Measurements from ENCODE around the gene KIF6.

The KIF6 gene

DNA sequence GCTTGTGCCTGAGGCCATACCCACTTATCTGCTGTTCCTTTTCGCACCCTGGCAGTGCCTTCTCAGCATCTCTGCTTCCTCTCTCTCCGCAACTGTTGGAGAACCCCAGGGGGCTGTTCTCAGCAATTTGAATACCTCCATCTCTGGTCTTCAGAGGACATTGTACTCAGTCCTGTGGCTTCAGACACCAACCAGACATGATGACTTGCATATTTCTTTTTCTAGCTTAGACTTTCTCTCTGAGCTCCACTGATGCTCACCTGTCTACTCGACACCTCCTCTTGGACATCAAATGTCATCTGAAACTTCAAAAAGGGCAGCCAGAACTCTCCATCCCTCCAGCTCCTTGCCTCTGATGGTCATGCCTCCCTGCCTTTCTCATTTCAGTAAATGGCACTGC is 383.9 kb downstream of the KIF6 start:
- no peak for TF ChIP-seq CTCF (IDR thresholded peaks at IDR 0.05; ENCODE audit: low read length, missing control alignments)
- DNase-seq (ENCODE audit: low read depth) = no peak

DNA sequence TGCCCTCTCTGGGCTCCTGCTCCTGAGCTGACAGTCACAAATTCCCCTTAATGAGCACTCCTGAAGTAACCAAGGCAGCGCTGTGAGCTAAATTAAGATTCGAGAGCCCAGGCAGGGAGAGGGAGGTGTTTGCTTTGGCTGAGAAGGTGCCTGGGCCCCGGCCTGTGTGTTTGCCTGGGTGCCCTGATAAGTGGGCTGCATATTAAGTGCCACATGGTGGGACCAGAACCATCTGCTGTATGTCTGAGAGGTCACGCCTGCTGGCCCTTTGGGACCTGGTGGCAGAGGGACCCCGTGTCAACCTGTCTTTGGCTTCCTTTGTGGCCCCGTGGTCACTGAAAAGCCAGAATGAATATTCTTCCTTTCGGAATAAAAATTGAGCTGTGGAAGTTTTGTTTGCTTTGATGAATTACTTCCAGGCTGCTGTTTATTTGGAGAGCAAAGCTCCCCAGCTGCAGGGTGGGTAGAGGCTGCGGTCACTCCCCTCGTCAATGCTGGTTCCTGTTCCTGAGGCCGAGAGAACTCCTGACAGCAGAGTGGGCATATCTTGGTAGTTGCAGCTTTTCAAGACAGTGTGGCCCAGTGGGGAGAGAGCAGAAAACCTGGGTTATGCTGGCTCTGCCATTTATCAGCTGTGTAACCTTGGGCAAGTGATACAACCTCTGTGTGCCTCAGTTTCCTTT is 385.2 kb downstream of the KIF6 start:
- no peak for TF ChIP-seq CTCF (IDR thresholded peaks at IDR 0.05; ENCODE audit: low read length, missing control alignments)
- DNase-seq (ENCODE audit: low read depth) = no peak
- H3K4me3 ChIP-seq (replicated peaks; ENCODE audit: low read depth, low read length) = no peak overlapping the region

More for the DNA sequence above, 383.9 kb downstream of the KIF6 start:
- no peak overlapping the region for H3K4me3 ChIP-seq (replicated peaks; ENCODE audit: low read depth, low read length)

DNA sequence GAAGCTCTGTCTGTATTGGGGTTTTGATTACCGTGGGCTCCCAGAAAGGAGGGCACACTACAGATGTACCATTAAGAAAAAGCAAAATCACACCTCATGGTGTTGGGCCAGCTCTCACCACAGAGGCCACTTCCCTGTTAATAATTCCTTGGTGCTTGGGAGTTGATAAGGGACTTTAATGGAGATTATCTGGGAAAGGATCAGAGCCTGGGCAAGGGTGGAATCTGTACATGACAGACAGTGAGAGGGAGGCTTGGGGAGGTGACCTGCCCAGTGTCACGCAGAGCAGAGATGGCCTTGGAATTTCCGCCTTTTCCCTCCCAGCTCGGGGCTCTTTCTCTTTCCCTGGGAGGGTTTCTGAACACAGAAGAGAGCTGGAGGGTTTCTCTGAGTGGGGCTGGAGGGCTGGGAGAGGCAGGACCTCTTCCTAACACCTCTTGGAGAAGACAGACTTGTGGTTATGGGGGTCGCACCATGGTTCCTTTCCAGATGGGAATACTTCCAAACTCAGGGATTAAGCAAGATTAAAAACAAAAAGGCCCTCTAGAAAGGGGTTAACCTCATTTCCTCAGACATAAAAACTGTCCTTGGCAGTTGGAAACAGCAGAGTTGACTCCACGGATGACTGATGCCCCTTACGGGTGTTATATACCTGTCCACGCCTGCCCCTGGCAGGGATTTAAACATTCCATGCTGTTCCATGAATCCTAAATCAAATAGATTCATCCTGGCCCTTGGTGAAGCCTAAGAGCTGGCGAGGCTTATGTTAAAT is 385.9 kb downstream of the KIF6 start:
- no peak overlapping the region for H3K4me3 ChIP-seq (replicated peaks; ENCODE audit: low read depth, low read length)
- TF ChIP-seq CTCF (IDR thresholded peaks at IDR 0.05; ENCODE audit: low read length, missing control alignments) = no peak
- DNase-seq (ENCODE audit: low read depth) = no peak

GRCh38 chr6:39338397-39338796 is 386.8 kb downstream of the KIF6 start:
- TF ChIP-seq CTCF (IDR thresholded peaks at IDR 0.05; ENCODE audit: low read length, missing control alignments) = no peak
- no peak overlapping the region for H3K4me3 ChIP-seq (replicated peaks; ENCODE audit: low read depth, low read length)
- no peak for DNase-seq (ENCODE audit: low read depth)

DNA sequence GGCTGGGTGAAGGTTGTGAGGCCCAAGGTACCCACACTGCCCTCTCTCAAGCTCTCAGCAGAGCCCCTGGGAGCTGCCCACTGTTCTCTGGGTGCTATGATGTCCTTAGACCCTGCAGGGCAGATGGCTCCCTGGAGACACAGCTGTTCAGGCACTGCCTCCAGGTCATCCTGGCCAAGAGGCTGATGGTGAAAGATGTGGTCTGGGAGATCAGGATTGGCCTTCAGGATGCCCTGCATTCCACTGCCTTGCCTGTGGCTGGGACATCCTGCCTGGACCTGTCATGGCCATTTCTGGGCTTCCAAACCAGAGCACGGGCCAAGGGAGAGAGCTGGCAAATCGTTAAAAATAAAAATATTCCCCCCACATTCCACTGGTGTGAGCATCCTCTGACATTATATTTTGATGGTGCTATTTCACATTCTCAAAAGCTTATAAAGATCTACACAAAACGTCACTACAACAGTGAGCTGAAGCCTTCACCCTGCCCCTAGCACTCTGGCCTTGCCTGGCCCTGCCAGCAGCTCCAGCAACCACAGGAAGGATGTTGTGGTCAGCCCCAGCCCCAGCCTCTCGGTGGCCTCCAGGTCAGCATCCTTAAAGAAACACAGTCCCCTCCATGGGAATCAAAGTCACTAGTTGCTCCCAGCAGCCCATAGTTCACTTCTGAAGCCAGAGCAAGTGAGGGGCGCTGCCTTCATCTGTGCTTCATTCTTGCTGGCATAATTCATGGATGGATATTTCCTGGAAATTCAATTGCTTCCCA is 389.2 kb downstream of the KIF6 start:
- no peak overlapping the region for H3K4me3 ChIP-seq (replicated peaks; ENCODE audit: low read depth, low read length)
- no peak for TF ChIP-seq CTCF (IDR thresholded peaks at IDR 0.05; ENCODE audit: low read length, missing control alignments)
- DNase-seq (ENCODE audit: low read depth) = no peak

DNA sequence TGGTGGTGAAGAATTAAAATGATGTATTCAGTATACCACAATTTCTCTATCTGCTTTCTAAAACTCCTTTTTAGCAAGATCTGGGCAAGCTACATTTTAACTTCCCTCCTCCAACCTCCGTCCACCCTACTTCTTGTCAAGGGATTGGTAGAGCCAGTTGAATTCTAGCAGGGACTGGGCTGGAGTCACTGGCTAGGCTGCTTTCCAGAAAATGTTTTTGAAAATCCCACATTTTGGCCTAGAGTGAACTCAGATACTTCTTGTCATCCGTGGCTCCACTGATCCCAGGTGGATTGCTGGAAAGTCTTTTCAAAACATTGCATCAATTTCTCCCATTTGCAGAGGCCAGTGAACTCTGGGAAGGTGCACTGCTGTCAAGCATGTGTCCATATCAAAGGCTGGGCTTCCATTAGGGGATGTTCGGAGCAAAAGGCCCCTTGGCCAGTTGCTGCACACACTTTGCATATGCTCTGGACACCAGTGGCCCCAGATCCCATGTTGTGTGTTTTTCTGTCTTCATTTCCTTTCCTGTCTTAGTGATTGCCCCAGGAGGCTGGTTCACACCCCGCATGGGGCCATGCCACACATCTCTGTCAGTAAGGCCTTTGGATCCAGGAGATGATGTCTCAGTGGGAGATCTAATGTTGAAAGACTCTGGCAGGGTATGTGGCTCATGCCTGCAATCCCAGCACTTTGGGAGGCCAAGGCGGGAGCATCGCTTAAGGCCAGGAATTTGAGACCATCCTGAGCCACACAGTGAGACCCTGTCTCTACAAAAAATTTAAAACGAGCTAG is 391.4 kb downstream of the KIF6 start:
- no peak for DNase-seq (ENCODE audit: low read depth)
- no peak overlapping the region for H3K4me3 ChIP-seq (replicated peaks; ENCODE audit: low read depth, low read length)
- no peak for TF ChIP-seq CTCF (IDR thresholded peaks at IDR 0.05; ENCODE audit: low read length, missing control alignments)

Measured in fibroblast of pulmonary artery (primary cell).